GM13977 (cell line): ENCODE measurements around the gene WWOX.

Experiments
- DNase-seq: peaks from one replicate; pipeline ENCODE4 v3.0.0; 2012; ENCODE audit warnings: low spot score
- in situ Hi-C: fragments of 300-500 bp; cut with MboI; formaldehyde crosslinking; loops from one replicate; pipeline ENCODE4 v1.12.0; 2022; ENCODE audit warnings: low sequenced_read_pairs, low pct_unique_long_range_greater_than_20kb, mixed read lengths, inconsistent platforms; ENCODE audit not compliant: unreplicated experiment
- TF ChIP-seq, protein P1 (sequence below): IDR thresholded peaks from 2 replicates; pipeline ENCODE4 v1.5.1; 2012; ENCODE audit warnings: mild to moderate bottlenecking, control low read depth; ENCODE audit not compliant: insufficient read depth; ENCODE audit errors: extremely low read depth, missing control alignments

Gene WWOX

DNA sequence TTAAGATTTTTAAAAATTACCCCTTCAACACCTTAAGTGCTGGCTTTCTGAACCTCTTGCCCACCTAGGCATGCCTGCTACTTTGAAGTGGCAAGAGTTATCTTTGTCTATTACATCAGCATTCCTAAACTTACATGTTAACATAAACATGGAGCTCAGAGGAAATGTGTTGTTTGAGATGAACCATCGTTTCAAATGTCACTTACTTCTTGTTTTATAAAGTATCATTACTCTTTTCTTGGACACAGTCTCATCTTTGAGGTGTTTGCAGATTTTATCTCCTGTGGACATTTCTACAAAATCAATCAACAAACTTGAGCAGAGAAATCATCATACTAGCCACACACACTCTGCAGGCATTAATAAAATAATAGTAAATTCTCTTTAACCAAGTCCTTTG is 184.9 kb downstream of the WWOX start:
- no peak for DNase-seq
- TF ChIP-seq, protein P1, sequence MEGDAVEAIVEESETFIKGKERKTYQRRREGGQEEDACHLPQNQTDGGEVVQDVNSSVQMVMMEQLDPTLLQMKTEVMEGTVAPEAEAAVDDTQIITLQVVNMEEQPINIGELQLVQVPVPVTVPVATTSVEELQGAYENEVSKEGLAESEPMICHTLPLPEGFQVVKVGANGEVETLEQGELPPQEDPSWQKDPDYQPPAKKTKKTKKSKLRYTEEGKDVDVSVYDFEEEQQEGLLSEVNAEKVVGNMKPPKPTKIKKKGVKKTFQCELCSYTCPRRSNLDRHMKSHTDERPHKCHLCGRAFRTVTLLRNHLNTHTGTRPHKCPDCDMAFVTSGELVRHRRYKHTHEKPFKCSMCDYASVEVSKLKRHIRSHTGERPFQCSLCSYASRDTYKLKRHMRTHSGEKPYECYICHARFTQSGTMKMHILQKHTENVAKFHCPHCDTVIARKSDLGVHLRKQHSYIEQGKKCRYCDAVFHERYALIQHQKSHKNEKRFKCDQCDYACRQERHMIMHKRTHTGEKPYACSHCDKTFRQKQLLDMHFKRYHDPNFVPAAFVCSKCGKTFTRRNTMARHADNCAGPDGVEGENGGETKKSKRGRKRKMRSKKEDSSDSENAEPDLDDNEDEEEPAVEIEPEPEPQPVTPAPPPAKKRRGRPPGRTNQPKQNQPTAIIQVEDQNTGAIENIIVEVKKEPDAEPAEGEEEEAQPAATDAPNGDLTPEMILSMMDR: no peak
- in situ Hi-C loops: no loop called here

DNA sequence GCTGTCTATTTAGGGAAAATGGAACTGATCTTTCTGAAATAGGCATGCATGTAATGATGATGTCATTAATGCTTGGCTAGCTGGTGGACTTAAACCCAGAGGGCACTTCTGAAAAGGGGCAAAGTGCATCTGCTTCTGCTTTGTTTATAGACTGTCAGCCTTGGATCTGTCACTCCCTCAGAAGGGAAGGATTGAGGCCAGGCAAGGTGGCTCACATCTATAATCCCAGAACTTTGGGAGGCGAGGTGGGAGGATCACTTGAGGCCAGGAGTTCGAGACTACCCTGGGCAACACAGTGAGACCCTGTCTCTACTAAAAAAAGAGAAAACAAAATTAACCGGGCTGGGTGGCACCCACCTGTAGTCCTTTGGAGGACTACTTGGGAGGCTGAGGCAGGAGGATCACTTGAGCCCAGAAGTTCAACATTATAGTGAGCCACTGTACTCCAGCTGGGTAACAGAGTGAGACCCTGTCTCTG is 185.5 kb downstream of the WWOX start:
- in situ Hi-C loops: no loop called here
- TF ChIP-seq, protein P1: no peak
- DNase-seq: no peak

DNA sequence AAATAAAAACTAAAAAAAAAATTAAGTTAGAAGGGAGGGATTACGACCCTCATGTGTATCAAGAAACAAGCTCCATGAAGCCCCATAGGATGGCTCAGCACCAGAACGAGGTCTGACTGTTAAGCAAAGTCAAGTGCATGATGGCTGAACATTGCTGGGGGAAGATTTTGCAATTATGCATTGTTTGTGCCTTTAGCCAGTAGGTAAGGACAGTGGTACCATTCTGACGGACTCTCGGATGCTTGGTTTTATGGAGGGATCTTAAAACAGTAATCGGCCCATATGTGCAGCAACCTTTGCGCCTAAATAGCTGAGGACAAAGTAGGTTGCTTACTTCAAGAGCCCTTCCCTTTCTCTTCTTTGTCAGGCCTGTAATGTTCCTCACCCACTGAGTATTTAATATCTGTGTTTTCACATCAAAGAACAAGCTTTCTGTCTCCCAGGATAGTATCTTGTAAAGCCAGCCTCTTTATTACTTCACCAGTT is 186.0 kb downstream of the WWOX start:
- TF ChIP-seq, protein P1: no peak
- no peak for DNase-seq
- in situ Hi-C loops: no loop called here

DNA sequence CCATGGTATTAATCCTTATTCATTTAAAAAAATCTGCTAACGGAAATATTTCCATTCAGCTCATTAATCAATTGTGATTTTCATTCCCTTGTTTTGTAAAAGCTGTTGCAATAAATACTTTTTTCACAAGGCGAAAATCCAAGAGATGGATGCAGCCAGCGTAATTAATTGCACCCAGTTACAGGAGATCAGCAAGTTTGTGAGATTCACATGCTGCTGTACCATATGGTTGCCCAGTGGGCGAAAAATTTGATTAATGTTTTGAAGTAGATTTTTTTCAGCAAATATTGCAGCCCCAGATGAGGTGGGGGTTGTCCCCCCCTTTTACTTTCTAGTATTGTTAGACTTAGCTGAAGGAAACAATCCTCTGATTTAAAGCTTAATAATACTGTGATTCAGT is 186.6 kb downstream of the WWOX start:
- in situ Hi-C loops: no loop called here
- DNase-seq: no peak
- TF ChIP-seq, protein P1: no peak

DNA sequence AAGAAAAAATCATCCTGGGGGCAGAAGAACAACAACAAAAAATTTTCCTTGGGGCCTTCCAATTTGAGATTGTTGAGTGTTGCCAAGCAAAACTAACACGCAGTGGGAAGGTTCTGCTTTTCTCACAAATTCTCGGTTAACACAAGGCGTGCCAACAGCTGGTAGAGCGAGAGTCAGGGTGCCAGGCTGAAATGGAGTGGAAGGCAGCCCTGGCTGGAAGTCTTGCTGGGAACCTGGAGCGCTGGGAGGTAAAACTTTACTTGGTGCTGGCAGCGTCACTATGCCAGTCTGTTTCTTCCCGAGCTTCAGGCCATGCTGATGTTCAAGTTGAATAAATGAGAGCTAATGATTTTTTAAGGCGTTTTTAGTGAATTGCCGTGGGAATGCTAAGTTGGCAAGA is 189.4 kb downstream of the WWOX start:
- in situ Hi-C loops: no loop called here
- DNase-seq: no peak
- TF ChIP-seq, protein P1: no peak

- in situ Hi-C loops: no loop called here
- DNase-seq: no peak
- TF ChIP-seq, protein P1: no peak
Observed at GRCh38 chr16:78289373-78289772, 189.9 kb downstream of the WWOX start.

- TF ChIP-seq, protein P1: no peak
- DNase-seq: no peak
- in situ Hi-C loops: no loop called here
Observed at GRCh38 chr16:78289844-78290277, 190.4 kb downstream of the WWOX start.
